ENCODE results near the gene NPLOC4. TPM values are rescaled to one million over a fixed set of nuclear protein-coding genes. Genes with fewer than 3 reads are reported as not detected.
A peak's percentile ranks its signal among the peaks of the same experiment; 100 is the strongest.

Gene NPLOC4
- total and polyA plus RNA-seq, 2 of the 13 experiments (the other 11 are each of a cell fraction or from before 2014, with no cell fraction given) = 57.0 to 97.0 TPM

DNA sequence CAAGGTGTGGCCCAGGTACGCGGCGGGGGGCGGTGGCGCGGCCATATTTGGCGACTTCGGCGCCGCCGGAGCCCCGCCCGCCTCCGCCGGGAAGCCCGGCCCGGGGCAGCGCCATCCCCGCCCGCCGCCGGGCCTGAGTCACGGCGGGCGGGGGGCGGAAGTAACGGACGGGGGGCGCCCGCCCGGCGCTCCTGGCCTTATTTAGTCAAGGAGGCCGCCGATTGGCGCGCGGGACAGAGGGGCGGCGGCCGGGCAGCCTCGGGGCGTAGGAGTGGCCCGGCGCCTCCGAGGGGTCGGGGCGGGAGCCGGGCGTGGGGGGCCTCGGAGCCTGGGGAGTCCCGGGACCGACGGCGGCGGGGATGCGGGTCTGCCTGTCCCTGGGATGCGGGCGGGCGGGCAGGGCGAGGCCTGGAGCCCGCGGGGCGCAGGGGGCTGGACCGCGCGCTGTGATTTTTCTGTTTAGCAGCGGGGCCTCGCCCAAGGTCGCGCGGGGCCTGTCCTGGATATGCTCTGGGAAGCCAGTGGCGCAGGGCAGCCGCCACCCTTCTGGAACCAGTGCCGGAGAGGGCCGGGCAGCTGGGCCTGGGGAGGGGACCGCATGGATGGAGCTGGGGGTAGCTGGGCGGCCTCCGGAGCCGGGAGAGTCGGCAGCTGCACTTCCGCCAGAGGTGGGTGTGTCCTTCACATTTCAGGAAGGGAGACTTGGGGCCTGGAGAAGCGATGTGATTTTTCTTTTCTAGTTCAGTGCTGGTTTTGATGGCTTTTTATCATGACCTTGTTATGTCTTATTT, 122.0 kb downstream of the NPLOC4 start (continued):
- TF ChIP-seq, protein P1, sequence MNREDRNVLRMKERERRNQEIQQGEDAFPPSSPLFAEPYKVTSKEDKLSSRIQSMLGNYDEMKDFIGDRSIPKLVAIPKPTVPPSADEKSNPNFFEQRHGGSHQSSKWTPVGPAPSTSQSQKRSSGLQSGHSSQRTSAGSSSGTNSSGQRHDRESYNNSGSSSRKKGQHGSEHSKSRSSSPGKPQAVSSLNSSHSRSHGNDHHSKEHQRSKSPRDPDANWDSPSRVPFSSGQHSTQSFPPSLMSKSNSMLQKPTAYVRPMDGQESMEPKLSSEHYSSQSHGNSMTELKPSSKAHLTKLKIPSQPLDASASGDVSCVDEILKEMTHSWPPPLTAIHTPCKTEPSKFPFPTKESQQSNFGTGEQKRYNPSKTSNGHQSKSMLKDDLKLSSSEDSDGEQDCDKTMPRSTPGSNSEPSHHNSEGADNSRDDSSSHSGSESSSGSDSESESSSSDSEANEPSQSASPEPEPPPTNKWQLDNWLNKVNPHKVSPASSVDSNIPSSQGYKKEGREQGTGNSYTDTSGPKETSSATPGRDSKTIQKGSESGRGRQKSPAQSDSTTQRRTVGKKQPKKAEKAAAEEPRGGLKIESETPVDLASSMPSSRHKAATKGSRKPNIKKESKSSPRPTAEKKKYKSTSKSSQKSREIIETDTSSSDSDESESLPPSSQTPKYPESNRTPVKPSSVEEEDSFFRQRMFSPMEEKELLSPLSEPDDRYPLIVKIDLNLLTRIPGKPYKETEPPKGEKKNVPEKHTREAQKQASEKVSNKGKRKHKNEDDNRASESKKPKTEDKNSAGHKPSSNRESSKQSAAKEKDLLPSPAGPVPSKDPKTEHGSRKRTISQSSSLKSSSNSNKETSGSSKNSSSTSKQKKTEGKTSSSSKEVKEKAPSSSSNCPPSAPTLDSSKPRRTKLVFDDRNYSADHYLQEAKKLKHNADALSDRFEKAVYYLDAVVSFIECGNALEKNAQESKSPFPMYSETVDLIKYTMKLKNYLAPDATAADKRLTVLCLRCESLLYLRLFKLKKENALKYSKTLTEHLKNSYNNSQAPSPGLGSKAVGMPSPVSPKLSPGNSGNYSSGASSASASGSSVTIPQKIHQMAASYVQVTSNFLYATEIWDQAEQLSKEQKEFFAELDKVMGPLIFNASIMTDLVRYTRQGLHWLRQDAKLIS (CRISPR knock-in tag; IDR thresholded peaks at IDR 0.05) = no peak
- TF ChIP-seq, protein P2, sequence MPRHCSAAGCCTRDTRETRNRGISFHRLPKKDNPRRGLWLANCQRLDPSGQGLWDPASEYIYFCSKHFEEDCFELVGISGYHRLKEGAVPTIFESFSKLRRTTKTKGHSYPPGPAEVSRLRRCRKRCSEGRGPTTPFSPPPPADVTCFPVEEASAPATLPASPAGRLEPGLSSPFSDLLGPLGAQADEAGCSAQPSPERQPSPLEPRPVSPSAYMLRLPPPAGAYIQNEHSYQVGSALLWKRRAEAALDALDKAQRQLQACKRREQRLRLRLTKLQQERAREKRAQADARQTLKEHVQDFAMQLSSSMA (CRISPR knock-in tag; IDR thresholded peaks at IDR 0.05) = peak; percentile 31; the same call in 1 of the 2 replicates
- TF ChIP-seq HDAC1 (CRISPR knock-in tag; IDR thresholded peaks at IDR 0.05) = peak; percentile 69
- no peak for TF ChIP-seq KAT7 (CRISPR knock-in tag; IDR thresholded peaks at IDR 0.05; ENCODE audit: borderline replicate concordance)
- TF ChIP-seq, protein P3, sequence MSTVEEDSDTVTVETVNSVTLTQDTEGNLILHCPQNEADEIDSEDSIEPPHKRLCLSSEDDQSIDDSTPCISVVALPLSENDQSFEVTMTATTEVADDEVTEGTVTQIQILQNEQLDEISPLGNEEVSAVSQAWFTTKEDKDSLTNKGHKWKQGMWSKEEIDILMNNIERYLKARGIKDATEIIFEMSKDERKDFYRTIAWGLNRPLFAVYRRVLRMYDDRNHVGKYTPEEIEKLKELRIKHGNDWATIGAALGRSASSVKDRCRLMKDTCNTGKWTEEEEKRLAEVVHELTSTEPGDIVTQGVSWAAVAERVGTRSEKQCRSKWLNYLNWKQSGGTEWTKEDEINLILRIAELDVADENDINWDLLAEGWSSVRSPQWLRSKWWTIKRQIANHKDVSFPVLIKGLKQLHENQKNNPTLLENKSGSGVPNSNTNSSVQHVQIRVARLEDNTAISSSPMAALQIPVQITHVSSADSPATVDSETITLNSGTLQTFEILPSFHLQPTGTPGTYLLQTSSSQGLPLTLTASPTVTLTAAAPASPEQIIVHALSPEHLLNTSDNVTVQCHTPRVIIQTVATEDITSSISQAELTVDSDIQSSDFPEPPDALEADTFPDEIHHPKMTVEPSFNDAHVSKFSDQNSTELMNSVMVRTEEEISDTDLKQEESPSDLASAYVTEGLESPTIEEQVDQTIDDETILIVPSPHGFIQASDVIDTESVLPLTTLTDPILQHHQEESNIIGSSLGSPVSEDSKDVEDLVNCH (CRISPR knock-in tag; IDR thresholded peaks at IDR 0.05) = no peak
- TF ChIP-seq ELF3 (CRISPR knock-in tag; IDR thresholded peaks at IDR 0.05) = peak; percentile 21; the same call in 1 of the 2 replicates
- TF ChIP-seq ZNF282 (IDR thresholded peaks at IDR 0.05; ENCODE audit: partially characterized antibody) = no peak
- TF ChIP-seq MBNL3 (CRISPR knock-in tag; conservative IDR thresholded peaks at IDR 0.05) = no peak
- peak; percentile 17; the same call in 1 of the 2 replicates for TF ChIP-seq HDAC2 (CRISPR knock-in tag; IDR thresholded peaks at IDR 0.05)
- no peak for TF ChIP-seq NFRKB (IDR thresholded peaks at IDR 0.05)
- no peak for TF ChIP-seq MYNN (CRISPR knock-in tag; IDR thresholded peaks at IDR 0.05; ENCODE audit: low read depth)
- TF ChIP-seq ZKSCAN8 (CRISPR knock-in tag; IDR thresholded peaks at IDR 0.05; ENCODE audit: borderline replicate concordance) = no peak
- TF ChIP-seq RBAK (CRISPR knock-in tag; IDR thresholded peaks at IDR 0.05) = no peak
- peak; percentile 100 for TF ChIP-seq KLF9 (CRISPR knock-in tag; IDR thresholded peaks at IDR 0.05; ENCODE audit: low read depth)
- TF ChIP-seq KDM6A (CRISPR knock-in tag; IDR thresholded peaks at IDR 0.05; ENCODE audit: low read depth) = no peak
- TF ChIP-seq MEF2D (CRISPR knock-in tag; IDR thresholded peaks at IDR 0.05) = no peak
- 0 out of 2 replicates have a peak, but pooled peaks have one; percentile 27 for TF ChIP-seq FOXM1 (CRISPR knock-in tag; IDR thresholded peaks at IDR 0.05)
- TF ChIP-seq SAP130 (CRISPR knock-in tag; IDR thresholded peaks at IDR 0.05; ENCODE audit: low read depth) = peak; percentile 91
- TF ChIP-seq NFYC (CRISPR knock-in tag; IDR thresholded peaks at IDR 0.05) = no peak
- no peak for TF ChIP-seq ZSCAN29 (CRISPR knock-in tag; conservative IDR thresholded peaks at IDR 0.05)
- TF ChIP-seq, protein P4, sequence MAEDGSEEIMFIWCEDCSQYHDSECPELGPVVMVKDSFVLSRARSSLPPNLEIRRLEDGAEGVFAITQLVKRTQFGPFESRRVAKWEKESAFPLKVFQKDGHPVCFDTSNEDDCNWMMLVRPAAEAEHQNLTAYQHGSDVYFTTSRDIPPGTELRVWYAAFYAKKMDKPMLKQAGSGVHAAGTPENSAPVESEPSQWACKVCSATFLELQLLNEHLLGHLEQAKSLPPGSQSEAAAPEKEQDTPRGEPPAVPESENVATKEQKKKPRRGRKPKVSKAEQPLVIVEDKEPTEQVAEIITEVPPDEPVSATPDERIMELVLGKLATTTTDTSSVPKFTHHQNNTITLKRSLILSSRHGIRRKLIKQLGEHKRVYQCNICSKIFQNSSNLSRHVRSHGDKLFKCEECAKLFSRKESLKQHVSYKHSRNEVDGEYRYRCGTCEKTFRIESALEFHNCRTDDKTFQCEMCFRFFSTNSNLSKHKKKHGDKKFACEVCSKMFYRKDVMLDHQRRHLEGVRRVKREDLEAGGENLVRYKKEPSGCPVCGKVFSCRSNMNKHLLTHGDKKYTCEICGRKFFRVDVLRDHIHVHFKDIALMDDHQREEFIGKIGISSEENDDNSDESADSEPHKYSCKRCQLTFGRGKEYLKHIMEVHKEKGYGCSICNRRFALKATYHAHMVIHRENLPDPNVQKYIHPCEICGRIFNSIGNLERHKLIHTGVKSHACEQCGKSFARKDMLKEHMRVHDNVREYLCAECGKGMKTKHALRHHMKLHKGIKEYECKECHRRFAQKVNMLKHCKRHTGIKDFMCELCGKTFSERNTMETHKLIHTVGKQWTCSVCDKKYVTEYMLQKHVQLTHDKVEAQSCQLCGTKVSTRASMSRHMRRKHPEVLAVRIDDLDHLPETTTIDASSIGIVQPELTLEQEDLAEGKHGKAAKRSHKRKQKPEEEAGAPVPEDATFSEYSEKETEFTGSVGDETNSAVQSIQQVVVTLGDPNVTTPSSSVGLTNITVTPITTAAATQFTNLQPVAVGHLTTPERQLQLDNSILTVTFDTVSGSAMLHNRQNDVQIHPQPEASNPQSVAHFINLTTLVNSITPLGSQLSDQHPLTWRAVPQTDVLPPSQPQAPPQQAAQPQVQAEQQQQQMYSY (CRISPR knock-in tag; IDR thresholded peaks at IDR 0.05) = peak; percentile 24; the same call in 1 of the 2 replicates

Data from HepG2 (cell line).